GM12892 (cell line): ENCODE data around the gene CTF1.

Experiments used
- POLR2A ChIP-seq: IDR thresholded peaks from 2 replicates; pipeline ENCODE4 v1.6.1; 2011; ENCODE audit warnings: low read depth, low read length, control low read depth
- POLR2AphosphoS5 ChIP-seq: IDR thresholded peaks from 2 replicates; pipeline ENCODE4 v1.6.1; 2011; ENCODE audit warnings: low read depth, low read length, control low read depth
- TAF1 ChIP-seq: IDR thresholded peaks from 2 replicates; pipeline ENCODE4 v1.6.1; 2011; ENCODE audit warnings: low read depth, mild to moderate bottlenecking, control low read depth, low read length, borderline replicate concordance

DNA sequence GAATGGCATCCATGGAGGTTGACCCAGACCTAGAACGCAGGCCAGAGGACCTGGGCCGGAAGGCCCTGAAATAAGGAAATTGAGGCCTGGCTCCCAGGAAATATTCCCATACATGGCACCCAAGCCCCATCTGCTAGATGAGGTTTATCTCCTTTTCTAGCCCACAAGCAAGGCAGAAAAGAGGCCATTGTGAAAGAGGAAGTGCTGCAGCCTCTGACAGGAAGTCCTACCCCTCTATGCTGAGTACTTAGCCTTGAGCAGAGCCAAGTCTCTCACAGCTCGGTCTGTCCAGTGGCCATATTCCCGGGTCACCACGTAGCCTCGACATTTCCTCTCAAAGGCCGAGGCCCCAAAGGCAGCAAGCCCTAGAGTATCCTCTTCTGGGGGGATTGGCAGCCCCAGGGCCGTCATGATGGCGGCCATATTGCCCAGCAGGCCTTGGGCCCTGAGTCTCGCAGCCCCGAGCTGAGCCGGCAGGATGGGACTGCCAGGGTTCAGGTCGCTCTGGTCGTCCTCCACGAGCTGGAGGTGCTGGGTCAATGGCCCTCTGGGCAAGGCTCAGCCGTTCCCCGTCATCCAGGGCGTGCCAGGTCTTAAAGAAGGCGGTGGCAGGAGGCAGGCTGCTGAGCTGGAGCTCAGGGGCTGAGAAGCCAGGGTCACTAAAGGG is 7.8 kb downstream of the CTF1 start:
- TF ChIP-seq POLR2A (no peak), POLR2AphosphoS5 (no peak), TAF1 (no peak)
